Activated CD4-positive, CD25-positive, alpha-beta regulatory T cell treated with anti-CD3 and anti-CD28 coated beads, Interleukin-2, amount 50 U/mL, for 72 hours (primary cell): ENCODE measurements around the gene KCNAB1.

Experiments used
- DNase-seq: peaks from one replicate; pipeline ENCODE4 v3.0.0; 2021

The KCNAB1 gene

DNA sequence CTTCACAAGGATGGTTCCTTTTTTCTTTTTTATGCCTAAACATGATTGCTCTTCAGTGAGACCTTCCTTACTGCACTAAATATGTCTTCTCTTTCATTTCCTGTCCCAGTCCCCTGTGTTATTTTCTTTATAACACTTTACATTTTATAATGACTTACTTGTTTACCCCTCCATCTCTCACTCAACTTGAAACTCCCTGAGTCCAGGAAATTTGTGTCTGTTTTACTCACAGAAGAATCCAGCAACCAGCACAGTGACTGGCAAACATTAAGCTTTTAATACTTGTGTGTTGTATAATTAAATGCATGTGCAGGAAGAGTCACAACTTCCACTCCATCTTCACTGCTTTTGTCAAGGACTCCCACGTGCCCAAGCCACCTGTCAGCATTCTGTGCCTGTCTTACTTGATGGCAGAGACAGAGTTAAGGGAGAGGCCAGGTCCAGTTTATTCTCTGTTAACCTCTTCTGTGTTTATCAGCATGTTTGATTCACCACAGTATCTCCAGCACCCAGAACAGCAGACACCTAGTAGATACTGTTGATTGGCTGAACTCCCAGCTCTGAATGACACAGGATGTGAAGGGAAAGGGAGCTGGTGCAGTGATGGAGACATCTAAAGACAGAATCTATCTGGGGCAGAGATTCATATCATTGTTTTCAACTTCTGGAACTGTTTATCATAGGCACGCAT, 391.8 kb downstream of the KCNAB1 start:
- DNase-seq, result no peak

DNA sequence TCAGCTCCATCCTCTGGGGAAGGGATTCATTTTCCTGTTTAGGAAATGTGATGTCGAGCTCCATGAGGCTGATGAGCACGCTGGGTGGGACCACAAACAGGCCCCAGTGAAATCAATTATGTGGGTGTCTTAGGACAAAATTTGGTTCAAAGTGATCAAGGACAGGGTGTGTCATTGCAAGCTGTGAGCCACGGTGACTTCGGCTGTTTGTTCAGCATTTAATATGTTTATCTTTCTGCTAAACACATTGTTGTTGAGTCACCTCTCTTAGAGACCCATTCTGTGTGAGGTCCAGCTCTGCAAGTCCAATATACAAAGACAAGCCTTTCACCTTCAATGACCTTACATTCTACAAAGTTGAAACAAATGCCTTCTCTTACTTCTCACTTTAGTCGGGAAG, 393.2 kb downstream of the KCNAB1 start:
- DNase-seq, result no peak

DNA sequence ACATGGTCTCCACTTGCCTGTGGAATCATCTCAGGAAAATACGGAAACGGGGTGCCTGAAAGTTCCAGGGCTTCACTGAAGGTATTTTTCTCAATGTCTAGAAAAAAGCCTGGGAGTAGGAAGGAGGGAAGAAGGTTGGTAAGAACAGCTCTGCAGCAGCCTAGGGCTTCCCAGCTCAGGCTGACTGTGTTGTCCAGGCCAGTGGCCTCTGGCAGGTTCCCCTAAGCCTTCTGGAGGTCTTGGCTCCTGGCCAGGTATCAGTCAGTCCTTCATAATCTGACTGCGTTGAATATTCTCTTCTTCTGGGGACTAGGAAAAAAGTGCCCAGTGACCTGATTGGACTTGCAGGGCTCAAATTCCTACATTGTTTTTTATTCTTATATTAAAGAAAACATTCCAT, 395.9 kb downstream of the KCNAB1 start:
- no peak for DNase-seq

DNA sequence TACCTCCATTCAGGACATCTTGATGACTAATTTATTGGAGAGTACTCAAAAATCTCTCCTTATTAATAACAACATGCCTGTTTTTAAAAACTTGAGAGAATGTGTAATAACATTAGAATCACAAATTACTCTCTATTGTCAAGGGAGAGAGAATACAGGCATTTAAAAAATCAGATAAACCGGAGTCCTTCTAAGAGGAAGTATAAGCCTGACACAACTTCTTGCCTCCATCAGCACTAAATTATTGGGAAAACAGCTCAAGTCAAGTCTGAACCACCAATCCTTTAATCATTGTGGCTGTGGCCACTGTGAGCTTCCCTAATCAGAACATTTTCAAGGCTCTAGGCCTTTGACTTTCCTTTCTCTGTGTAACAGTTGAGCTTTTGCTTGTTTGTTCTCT, 396.6 kb downstream of the KCNAB1 start:
- no peak for DNase-seq

DNA sequence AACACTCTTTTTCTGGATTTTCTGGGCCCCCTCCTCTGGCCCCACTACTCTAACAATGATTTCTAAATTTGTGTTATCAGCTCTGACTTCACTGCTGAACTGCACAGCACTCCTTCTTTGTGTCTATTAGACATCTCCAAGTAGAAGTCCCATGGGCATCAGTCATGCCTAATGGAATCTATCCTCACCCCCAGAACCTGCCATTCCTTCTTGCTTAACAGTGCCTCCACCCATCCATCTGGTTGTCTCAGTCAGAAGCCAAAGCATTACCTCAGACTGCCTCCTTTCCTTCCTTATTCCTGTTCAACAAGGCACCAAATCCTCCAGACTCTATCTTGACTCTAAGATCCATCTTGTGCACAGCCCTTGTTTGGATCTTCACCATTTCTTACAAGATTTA, 398.3 kb downstream of the KCNAB1 start:
- no peak for DNase-seq

DNA sequence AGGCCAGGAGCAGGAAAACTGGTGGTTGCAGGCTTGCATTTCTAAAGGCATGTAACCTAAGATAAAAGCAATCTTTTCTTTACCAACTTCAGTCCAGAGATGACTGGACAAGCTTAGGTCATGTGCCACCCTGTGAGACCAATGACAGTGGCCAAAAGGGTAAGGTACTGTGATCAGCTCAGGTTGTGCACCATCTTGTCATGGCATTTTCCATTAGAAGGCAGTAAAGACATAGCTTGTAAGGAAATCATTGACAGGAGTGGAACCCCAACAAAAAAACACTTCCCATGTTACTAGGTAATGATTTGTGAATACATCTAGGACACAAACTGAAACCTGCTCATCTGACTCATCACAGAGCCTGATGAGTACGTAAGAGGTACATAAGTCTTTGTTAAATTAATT, 399.4 kb downstream of the KCNAB1 start:
- DNase-seq, result no peak

DNA sequence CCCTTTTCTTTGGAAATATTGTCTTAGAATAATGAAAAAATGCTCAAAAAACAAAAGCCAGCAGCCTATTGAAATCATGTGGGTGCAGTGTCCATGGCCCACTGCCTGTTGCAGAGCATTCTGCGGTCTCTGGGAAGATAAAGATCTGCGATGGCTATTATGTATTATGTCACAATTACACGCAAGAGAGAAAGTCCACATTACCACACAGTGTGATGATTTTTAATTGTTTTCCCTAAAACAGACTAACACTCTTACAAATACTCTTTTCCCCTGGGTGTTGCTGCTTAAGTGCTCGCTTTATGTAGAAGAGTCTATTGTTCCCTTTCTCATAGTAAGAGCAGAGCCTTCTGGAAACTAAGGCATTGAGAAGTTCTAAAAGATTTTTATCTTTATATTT, 402.3 kb downstream of the KCNAB1 start:
- DNase-seq, result no peak

DNA sequence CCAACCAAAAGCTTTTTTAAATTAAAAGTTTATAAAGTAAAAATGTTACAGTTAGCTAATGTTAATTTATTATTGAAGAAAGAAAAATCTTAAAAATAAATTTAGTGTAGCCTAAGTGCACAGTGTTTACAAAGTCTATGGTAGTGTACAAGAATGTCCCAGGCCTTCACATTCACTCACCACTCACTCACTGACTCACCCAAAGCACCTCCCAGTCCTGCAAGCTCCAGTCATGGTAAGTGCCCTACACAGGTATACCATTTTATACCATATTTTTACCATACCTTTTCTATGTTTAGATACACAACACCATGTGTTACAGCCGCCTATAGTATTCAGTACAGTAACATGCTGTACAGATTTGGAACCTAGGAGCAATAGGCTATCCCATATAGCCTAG, 405.4 kb downstream of the KCNAB1 start:
- no peak for DNase-seq

DNA sequence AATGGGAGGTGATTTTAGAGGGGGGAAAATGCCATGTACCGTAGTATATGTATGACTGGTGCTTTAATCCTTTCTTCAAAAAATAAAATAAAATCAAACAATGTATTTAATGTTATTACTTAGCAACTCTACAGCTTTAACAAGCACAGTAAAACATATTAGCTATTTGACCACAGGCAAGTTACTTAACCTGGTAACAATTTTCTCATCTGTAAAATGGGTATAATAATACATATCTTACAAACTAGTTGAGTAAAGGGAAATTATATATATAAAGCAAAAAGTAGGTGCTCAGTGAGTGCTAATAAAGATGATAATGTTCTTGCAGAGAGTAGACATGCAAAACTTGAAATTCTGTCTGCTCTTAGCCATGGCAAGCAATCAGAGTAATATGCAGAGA, 406.7 kb downstream of the KCNAB1 start:
- DNase-seq, result no peak

DNA sequence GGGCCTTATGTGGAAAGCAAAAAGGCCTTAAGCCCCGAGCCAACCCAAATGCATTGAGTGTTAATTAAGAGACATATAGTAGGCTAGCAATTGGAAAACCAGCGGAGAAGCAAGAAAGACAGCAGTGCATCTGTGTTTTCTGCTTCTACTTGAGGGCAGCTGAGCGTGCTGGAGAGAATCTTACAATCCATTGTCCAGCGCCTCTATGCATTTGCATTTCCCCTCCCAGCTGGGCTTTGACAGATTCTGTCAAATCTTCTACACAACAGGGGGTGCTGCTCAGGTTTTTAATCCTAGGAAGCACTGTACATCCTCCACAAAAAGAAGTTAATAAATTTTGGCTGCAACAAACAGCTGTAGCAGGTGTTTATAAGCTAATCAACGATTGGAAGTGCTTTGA, 410.6 kb downstream of the KCNAB1 start:
- DNase-seq, result no peak

DNA sequence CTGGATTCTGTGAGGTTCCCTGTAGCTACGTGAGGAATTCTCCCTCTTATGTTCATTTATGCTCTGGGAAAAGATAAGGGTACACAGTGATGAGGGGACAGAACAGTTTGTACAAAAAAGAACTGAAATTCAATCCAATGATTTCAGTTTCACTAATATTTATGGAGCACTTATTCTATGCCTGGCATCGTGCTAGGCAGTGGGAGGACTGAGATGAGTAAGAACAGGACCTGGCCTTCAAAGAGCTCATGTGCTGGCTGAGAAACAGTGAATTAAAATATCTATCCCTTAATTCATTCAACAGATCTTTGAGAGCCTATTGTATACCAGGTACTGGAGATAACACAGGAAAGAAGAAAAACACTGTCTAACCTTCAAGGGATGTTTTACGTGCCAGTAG, 412.4 kb downstream of the KCNAB1 start:
- DNase-seq, result no peak

DNA sequence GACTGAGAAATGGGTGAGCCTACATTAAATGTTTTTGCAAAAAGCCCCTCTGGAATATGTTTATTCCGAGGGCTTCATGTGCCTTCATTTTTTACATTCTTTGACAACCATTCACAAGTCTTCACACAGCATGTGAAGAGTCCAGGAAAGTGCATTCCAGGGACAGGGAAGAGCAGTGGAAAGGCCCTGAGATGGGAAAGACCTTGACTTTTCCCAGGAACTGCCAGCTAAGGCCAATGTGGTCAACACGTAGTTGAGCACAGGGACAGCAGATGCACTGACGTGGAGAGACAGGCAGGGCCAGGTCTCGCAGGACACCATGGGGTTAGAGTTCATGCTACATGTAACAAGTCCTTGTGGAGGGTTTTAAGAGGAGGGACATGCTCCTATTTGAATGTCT, 412.8 kb downstream of the KCNAB1 start:
- no peak for DNase-seq

DNA sequence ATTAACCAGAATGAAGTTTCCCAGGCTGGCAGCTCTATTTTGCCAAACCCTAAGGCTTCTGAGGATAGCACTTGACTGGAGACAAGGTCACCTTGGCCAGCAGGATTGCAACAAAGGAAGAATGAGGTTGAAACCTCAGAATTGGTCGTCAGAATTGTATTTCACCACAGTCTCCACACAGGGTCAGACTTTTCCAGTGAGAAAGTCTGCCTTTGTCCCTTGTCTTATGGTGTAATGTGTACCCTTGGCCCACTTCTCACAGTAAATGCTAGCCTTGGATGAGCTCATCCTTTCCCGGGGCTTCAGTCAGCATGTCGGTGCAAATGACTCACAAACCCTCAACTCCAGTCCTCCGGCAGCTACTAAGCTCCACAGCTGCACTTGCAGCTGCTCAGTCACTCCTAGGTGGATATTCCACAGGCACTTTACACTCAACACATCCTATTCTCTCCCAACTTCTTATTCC, 414.8 kb downstream of the KCNAB1 start:
- no peak for DNase-seq

DNA sequence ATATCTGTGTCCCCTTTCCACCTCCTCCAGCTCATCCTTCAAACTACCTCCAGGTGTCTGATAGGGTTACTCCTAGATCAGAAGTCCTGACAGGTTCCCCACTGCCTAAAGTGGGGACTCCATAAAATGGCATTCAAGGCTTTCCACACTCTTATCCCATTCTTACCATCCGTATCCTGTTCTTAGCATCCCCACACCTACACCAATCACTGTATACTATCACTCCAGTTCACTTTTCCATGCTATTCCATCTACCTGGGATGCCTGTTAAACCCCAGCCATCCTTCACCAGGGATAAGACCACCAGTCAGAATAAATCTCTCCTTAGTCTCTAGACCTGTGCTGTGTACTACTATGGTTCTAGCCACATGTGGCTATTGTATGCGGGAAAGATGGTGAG, 415.4 kb downstream of the KCNAB1 start:
- no peak for DNase-seq

DNA sequence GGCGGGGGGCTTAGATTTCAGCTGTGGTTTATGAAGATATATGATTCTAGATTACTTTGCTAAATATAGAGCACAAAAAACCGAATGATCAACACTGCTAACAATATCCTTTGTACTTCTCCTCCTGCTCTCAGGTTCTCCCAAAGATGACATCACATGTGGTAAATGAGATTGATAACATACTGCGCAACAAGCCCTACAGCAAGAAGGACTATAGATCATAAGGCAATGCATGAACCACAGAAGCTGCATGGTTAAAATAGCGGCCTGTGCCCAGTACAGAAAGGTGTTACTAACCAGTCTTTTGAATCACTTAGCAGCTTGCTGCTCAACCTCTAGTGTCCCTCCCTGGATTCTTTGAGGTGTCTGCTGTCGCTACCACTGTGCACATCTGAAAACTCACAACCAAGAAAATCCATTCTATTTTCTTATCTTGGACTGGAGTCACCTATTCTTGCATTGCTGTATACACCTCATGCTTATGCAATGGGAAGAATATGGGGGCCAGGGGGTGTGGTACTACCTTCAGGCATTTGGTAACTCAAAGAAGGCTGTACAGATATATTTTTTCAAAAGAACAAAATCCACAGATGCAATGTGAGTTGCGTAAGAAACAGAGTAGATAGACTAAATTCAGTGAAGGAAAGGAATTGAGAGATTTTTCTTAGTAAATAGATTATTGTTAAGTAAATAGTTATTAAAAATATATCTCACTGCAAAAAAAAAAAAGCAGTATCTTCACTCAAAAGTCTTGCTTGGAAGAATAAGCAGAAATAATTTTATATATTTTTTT, 416.3 kb downstream of the KCNAB1 start:
- DNase-seq, result no peak

DNA sequence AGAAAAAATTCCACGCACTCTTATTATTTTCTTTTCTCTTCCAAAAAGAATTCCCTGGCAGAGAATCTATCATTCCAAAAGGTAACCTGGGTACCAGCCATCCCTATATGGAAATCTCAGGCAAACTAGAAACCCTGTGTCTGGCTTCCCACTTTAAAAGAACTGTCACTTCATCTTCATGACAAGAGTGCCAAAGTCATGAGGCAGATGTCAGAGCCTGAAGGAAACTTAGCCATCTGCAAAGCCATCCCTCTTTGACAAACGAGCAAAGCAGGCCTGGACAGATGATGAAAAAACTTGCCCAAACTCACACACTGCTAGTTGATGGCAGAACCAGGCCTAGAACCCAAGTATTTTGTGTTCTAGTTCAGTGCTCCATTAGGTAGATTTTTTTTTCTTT, 418.7 kb downstream of the KCNAB1 start:
- no peak for DNase-seq

DNA sequence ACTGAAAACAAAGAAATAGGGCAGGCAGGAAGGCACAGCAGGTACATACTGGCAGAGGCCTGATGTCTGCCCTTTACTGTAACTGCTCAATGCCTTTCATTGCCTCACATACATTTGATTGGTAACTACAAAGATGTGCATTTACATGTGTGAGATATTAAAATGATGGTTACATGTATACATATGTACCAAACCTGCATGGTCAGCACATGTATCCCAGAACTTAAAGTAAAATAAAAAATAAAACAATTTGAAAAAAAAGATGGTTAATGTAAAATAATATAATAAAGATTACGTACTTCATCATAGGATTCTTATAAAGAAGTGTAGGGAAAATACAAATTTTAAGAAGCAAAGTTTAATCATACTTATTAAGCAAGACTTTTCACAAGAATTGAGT, 419.4 kb downstream of the KCNAB1 start:
- no peak for DNase-seq

DNA sequence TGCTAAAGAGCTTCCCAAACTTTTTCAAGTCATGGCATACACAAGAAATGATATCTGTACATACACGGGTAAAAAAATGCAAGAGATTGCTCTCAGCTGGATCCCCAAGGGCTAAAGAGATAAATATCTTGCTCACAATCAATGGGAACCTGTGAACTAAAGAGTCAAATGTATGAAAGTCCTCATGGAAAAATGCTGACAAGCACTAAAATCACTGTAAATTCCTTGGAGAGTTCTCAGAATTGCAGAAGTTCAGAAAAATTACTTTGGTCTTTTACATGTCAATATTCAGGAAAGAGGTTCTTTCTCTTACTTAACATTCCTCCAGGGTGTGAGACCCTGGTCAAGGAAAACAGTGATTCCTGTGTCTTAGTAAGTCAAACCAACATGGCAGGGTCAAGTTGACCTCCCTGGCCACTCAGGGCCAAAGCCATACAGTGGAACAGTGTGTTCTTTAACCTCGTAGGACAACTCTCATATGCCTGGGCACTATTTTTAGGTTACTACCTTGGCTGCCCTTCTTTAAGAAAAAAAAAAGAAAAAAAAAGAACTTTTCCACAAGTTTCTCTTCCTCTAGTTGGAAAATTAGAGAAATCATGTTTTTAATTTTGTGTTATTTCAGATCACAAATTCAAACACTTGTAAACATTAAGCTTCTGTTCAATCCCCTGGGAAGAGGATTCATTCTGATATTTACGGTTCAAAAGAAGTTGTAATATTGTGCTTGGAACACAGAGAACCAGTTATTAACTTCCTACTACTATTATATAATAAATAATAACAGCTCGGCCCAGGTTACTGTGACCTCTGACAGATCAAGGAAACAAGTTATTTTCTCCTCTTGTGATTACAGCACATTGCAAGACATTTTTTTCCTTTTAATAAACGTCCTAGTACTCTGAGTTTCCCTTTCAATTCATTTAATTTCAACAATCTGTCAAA, 422.0 kb downstream of the KCNAB1 start:
- no peak for DNase-seq

DNA sequence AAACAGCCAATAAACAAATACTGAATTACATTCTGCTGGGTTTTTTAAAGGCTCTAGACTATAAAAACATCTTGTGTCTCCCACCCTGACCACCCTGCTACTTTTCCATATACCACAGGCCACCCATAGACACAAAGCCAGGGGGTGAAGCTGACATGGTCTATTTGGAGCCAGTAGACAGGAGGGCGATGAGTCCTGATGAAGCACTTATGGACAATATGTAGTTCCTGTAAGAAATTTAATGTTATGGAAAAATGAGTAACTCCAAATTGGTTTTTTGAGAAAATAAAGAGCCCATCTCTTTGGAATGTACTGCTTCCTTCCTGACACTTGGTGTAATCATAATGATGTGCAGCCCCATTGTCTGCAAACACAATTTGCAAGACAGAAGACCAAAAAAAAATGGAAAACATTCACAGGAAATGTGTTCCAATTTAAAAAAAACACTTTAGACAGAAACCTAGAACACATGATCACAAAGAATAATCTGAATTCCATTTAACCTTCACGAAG, 422.7 kb downstream of the KCNAB1 start:
- no peak for DNase-seq

DNA sequence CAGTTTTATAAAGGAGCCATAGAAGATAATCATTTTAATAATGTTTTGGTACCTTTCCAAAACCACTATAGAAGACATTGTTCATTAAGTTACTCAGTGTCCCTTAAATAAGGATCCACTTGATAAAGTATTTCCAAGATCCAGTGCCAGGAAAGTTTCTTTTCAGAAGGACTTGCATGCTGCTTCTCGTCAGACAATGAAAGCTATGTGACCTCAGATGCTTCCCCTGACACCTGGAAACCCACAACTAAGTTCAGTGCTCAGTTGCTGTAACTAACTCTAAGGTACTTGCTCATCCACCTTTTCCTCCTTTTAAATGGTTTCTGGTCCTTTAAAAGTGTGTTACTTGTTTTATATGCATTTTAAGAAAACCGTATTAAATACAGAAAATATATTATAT, 427.3 kb downstream of the KCNAB1 start:
- no peak for DNase-seq

DNA sequence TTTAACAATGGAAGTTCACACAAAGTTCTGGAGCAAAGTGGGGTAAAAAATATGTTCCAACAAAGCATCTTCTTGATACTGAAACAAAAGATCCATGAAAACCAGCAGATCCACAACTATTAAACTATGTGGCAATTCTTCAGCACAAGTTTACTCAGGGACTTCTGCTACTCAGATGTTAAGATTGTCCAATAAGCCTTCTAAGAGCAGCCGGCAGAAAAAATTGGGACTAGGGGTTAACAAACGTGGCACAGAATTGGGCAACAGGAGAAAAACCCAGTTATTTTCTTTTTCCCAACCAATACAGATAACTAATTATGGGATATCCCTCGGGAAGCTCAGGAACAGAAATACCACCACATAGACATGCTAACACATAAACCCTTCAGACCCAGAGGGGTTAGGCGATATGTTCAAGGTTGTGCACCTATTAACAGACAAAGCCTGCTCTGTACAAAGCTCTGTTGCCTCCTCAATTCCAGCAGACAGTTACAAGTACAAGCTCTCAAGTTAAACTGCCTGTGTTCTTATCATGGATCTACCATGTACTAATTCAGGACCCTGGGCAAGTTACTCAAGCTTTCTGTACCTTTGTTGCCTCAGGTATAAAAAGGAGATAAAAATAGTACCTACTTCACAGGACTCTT, 427.8 kb downstream of the KCNAB1 start:
- DNase-seq, result no peak

DNA sequence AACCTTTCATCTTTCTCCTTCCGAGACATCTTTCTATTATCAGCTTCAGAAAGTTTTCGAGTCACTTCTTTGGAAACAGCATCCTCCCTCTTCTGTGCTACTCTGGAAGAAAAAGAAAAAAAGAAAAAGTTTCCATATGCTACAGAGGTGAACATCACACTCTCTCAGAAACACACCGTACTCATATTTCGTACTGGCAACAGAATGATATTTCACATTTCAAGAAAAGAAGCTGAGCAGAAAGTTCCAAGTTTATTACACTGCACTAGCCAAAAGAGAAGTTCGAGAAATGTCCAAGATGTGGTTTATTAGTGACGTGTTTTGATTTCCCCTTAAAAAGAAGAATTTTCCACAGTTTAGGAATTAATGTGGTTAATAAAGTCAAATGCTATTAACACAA, 428.5 kb downstream of the KCNAB1 start:
- DNase-seq, result no peak

DNA sequence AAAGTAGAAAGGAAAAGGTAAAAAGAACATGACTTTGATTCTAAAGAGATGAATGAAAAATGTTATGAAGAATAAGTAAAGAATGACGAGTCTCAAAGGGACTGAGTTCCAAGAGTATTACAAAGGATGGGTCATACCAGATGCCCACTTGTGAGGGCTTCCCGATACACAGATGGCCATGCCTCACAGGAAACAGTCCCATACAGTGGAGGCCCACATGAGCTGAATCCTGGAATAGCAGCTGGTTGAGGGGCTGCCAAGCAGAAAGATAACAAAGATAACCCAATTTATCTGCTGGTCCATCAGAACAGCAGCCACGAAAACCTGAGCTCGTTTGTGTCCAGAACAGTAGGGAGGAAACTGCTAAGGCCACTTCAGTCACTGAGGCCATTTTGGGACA, 430.9 kb downstream of the KCNAB1 start:
- DNase-seq, result no peak
